ENCODE results near the gene TMEM163. TPM values are rescaled to one million over a fixed set of nuclear protein-coding genes. Genes with fewer than 3 reads are reported as not detected.

TMEM163 gene
- total RNA-seq, 2 experiments from 2014 or later, result not detected

DNA sequence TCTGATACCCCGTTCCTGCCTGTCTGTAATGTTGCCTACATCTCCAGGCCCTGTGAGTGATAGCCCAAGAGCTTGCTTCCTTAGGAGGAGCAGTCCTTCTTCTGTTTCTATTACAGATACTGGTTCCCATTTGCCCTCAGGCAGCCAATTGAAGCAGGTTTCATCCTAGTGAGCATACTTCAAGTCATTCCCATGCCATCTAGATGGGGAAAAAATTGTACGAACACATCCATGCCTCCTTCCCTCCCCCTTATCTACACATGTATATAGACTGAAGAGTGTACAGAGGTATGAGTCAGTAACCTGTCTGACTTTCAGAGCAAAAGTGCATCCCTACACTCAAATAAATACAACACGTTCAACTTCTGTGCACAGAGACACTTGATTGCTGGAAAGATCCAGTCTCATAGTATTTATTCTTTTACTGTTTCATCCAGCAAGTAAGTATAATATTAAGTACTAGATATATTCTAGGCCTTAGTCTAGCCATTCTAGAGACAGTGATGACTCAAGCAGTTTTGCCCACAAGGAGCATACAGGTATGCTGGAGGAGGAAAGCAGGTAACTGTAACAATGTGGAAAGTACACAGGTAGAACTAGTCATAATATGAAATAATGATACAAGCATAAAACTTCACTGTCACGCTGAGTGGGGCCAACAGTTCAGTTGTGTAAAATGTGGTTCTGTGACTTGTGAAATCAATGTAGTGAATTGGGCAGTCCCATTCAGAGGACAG, 311.5 kb downstream of the TMEM163 start:
- no peaks in the 10 kb centered on the region for H3K27me3 Mint-ChIP-seq
- H3K4me3 Mint-ChIP-seq, result no peak overlapping the region
- CTCF ChIA-PET, result interaction anchor here (1.7 kb wide), 1 partner anchor 289 kb away, joined by 6 read pairs; no protein-coding TSS in a partner anchor
- POLR2A ChIA-PET, result interaction anchor here (1.3 kb wide), 1 partner anchor 285 kb away, joined by 3 read pairs; no protein-coding TSS in a partner anchor
- H3K4me1 Mint-ChIP-seq (ENCODE audit: low read depth), result peaks cover 53% of the 10 kb centered on the region
- no peak for TF ChIP-seq CTCF (IDR thresholded peaks at IDR 0.05)
- DNase-seq (no peak), ATAC-seq (no peak)
- intact Hi-C loops (cut with micrococcal nuclease), result no loop called here
- peak overlapping the region; percentile 14 for H3K27ac Mint-ChIP-seq
- no peaks in the 10 kb centered on the region for H3K9me3 Mint-ChIP-seq
- peaks cover 2% of the 10 kb centered on the region for H3K36me3 Mint-ChIP-seq (ENCODE audit: low read depth)

GRCh38 chr2:134406736-134407135, 312.1 kb downstream of the TMEM163 start:
- H3K4me1 Mint-ChIP-seq (ENCODE audit: low read depth), result peaks cover 47% of the 10 kb centered on the region
- ATAC-seq (no peak), DNase-seq (no peak)
- CTCF ChIA-PET, result interaction anchor here (1.7 kb wide), 1 partner anchor 289 kb away, joined by 6 read pairs; no protein-coding TSS in a partner anchor
- no peaks in the 10 kb centered on the region for H3K9me3 Mint-ChIP-seq
- no peaks in the 10 kb centered on the region for H3K36me3 Mint-ChIP-seq (ENCODE audit: low read depth)
- intact Hi-C loops (cut with micrococcal nuclease), result no loop called here
- peak overlapping the region; percentile 14 for H3K27ac Mint-ChIP-seq
- TF ChIP-seq CTCF (IDR thresholded peaks at IDR 0.05), result no peak
- no peaks in the 10 kb centered on the region for H3K27me3 Mint-ChIP-seq
- POLR2A ChIA-PET, result interaction anchor here (1.3 kb wide), 1 partner anchor 284 kb away, joined by 3 read pairs; no protein-coding TSS in a partner anchor
- no peak overlapping the region for H3K4me3 Mint-ChIP-seq

DNA sequence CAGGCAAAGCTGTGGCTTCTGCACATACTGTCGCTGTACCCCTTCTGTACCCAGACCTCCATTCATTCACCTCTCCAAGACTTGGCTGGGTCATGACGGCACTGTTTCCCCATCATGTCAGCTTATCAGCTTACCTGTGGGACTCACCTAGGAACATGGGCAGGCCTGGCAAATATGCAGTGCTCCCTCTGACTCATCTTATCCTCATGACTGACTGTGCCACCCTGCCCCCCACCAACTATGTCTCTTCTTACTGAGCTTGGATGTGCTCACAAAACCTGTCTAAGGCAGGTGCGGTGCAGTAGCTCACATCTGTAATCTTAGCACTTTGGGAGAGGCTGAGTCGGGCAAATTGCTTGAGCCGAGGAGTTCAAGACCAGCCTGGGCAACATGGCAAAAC, 312.5 kb downstream of the TMEM163 start:
- no peak for DNase-seq
- no peaks in the 10 kb centered on the region for H3K27me3 Mint-ChIP-seq
- ChIA-PET POLR2A (interaction anchor here (1.3 kb wide), 1 partner anchor 284 kb away, joined by 3 read pairs; no protein-coding TSS in a partner anchor), CTCF (interaction anchor here (1.7 kb wide), 1 partner anchor 288 kb away, joined by 6 read pairs; no protein-coding TSS in a partner anchor)
- no peaks in the 10 kb centered on the region for H3K9me3 Mint-ChIP-seq
- no peak overlapping the region for H3K27ac Mint-ChIP-seq
- TF ChIP-seq CTCF (IDR thresholded peaks at IDR 0.05), result no peak
- ATAC-seq, result no peak
- intact Hi-C loops (cut with micrococcal nuclease), result no loop called here
- no peak overlapping the region for H3K4me3 Mint-ChIP-seq
- no peaks in the 10 kb centered on the region for H3K36me3 Mint-ChIP-seq (ENCODE audit: low read depth)
- H3K4me1 Mint-ChIP-seq (ENCODE audit: low read depth), result peaks cover 42% of the 10 kb centered on the region

Other genes starting within 250 kb of the TMEM163 start
- gene ACMSD, start 119.6 kb upstream of the TMEM163 start, total RNA-seq, result not detected
- gene CCNT2, start 199.8 kb upstream of the TMEM163 start, total RNA-seq, result 10 to 100 TPM; 30.5 to 32.1 TPM